Nephron (organoid): ENCODE data around the gene PSMB7.
A peak's percentile ranks its signal among the peaks of the same experiment; 100 is the strongest.

Source experiments
- H3K27ac Mint-ChIP-seq, 3 experiments: 2 replicates each; pipeline ENCODE4 v1.8.0; 2020; ENCODE audit warnings: mixed read lengths in 3 of 3, mild to moderate bottlenecking in 2 of 3, moderate library complexity in 1 of 3
- H3K27me3 Mint-ChIP-seq: 2 replicates; pipeline ENCODE4 v1.8.0; 2021; ENCODE audit warnings: low read depth, mild to moderate bottlenecking, moderate library complexity, mixed read lengths
- H3K36me3 Mint-ChIP-seq: 2 replicates; pipeline ENCODE4 v1.8.0; 2020; ENCODE audit warnings: low read depth, mixed read lengths
- H3K4me1 Mint-ChIP-seq: 2 replicates; pipeline ENCODE4 v1.8.0; 2020; ENCODE audit warnings: mixed read lengths
- H3K4me3 Mint-ChIP-seq, 3 experiments: 2 replicates each; pipeline ENCODE4 v1.8.0; 2020; ENCODE audit warnings: mild to moderate bottlenecking in 3 of 3, mixed read lengths in 3 of 3, moderate library complexity in 2 of 3
- H3K9me3 Mint-ChIP-seq: 2 replicates; pipeline ENCODE4 v1.8.0; 2020; ENCODE audit warnings: mixed read lengths
- CTCF ChIP-seq, 3 experiments: fragments of 200-600 bp; sonication (generic); IDR thresholded peaks; one replicate each; pipeline ENCODE4 v1.5.0; 2021; ENCODE audit warnings: antibody characterized with exemption in 3 of 3; ENCODE audit not compliant: unreplicated experiment in 3 of 3

Gene PSMB7

DNA sequence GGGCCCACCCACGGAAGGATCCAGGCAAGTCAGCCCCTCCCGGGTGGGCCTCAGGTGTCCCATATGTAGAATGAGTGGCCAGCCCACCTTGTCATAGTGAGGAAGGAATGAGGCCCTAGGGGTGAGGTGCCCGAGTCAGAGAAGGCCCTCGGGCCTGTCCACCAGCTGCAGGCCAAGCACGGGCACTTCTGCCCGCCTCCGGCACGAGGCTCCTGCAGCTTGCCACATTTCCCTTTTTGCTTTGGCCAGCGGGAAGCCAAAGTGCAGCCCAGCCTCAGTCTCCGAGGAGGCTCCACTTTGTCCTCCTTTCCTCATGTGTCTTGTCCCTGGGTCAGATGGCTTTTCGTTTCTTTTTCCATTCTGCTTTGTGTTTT lies 72.9 kb downstream of the PSMB7 start:
- Mint-ChIP-seq H3K4me1 (peaks cover 17% of the 10 kb centered on the region), H3K27me3 (no peaks in the 10 kb centered on the region), H3K27ac (peak overlapping the region; percentile 57 to 86 (median 67)), H3K4me3 (no peak overlapping the region), H3K36me3 (peaks cover 20% of the 10 kb centered on the region), H3K9me3 (peaks cover 5% of the 10 kb centered on the region)
- TF ChIP-seq CTCF (IDR thresholded peaks at IDR 0.05; ENCODE audit: unreplicated experiment in 3 of 3), result no peak

DNA sequence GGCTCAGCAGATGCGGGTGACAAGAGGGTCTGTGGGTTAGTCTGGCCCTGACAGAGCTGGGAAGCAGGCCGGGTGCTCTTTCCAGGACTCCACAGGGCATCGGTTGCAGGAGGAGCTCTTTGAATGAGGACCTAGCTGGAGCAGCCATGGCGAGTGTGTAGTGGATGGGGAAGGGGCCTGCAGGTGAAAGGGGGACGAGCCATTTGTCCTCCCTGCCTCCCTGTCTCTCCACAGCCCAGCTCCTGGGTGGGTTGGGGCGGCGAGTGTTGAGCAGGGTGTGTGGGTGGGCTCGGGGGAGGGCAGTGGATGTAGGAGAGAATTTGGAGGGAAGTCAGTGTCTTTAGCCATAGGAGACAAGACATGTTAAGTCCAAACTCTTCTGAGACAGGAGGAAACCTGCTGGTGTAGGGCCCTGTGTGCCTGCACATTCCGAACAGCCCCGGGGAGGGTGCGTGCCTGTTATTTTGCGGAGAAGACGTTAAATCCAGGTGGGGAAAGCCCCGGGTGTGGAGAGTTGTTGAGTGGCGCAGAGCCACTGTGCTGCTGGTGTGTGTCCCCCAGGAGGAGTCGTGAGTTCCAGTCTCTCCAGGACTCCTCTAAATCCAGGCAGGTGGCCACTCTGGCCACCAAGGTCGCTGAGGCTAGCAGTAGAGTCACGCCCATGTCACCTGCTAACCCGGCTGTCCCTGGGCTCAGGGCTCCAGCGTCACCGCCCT lies 73.6 kb downstream of the PSMB7 start:
- H3K9me3 Mint-ChIP-seq, result peaks cover 5% of the 10 kb centered on the region
- H3K27me3 Mint-ChIP-seq, result no peaks in the 10 kb centered on the region
- peaks cover 17% of the 10 kb centered on the region for H3K4me1 Mint-ChIP-seq
- H3K27ac Mint-ChIP-seq, result no peak overlapping the region
- no peak for TF ChIP-seq CTCF (IDR thresholded peaks at IDR 0.05; ENCODE audit: unreplicated experiment in 3 of 3)
- no peak overlapping the region for H3K4me3 Mint-ChIP-seq
- H3K36me3 Mint-ChIP-seq, result peaks cover 24% of the 10 kb centered on the region

DNA sequence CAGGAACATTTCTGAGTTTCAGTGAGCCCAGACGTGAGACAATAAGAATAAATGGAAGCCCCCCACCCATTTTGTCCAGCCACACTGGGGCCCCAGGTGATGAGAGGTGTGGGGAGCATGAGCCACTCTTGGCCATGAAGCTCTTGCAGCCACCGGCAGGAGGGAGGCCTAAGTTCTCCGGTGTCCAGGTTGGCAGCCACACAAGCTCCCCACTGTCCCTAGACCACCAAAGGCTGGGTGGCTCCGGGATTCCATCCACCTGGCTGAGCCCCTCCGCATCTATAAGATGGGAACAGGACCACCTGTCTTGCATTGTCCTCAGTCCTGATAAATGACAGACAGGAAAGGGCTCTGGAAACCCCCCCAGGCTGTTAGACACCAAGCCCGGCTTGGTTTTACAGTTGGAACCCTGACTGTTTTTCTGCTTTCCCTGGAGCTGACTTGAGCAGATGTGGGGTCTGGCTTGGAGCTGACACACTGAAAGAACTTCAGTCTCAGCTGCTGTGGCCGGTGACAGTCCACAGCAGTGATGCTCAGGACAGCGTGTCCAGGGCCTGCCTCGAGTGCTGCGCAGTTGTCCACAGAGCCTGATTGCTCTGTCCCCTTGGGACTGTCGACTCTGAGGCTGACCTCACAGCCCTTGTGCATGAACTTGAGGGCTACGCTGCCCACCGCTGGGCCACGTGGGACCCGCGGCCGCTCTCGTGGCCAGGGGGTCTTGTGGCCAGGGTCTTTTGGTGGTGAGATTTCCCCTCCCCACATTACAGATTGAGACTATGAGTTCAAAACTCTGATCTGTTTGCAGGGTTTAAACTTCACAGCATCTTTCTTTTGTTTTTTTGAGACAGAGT lies 74.8 kb downstream of the PSMB7 start:
- Mint-ChIP-seq H3K27ac (no peak overlapping the region), H3K4me3 (no peak overlapping the region), H3K27me3 (no peaks in the 10 kb centered on the region), H3K9me3 (peaks cover 5% of the 10 kb centered on the region), H3K36me3 (peaks cover 34% of the 10 kb centered on the region), H3K4me1 (peaks cover 17% of the 10 kb centered on the region)
- no peak for TF ChIP-seq CTCF (IDR thresholded peaks at IDR 0.05; ENCODE audit: unreplicated experiment in 3 of 3)

DNA sequence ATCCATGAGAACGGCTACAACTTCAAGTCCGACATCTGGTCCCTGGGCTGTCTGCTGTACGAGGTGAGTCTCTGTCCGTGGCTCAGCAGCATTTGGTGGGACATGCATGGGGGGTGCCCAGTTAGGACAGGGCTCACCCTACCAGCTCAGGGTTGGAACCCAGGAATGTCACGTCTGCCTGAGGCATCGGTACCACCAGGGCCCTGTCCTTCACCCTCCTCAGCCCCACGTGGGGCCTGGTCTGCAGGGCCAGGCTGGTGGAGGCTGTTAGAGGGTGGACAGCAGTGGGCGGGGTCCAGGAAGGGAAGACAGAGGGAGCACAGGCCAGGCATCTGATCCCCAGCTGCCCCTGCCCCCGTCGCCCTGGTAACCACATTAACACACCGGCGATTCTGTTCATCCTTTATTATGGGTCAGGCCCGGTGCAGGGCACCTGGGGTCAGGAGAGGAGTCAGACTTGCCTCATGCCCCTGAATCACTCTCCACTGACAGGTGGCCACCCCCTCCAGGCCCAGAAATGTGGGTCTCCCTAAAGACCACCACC lies 75.6 kb downstream of the PSMB7 start:
- H3K36me3 Mint-ChIP-seq, result peaks cover 37% of the 10 kb centered on the region
- no peak overlapping the region for H3K4me3 Mint-ChIP-seq
- no peak for TF ChIP-seq CTCF (IDR thresholded peaks at IDR 0.05; ENCODE audit: unreplicated experiment in 3 of 3)

DNA sequence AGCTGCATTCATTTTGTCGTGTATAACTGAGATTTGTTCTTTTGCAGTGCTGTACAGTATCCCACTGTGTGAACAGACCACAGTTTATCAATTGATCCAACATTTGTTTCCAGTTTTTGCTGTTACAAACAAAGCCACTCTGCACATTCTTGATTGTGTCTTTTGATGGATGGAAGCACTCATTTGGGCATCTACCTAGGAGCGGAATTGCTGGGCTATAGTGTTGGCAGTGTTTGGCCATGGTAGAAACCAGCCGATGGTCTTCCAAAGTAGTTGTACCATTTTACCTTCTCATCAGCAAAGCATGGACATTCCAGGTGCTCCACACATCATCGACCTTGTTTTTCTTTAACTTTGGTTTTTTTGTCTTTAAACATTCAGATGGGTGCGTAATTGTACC lies 77.7 kb downstream of the PSMB7 start:
- H3K4me3 Mint-ChIP-seq, result no peak overlapping the region
- peaks cover 4% of the 10 kb centered on the region for H3K27me3 Mint-ChIP-seq
- H3K4me1 Mint-ChIP-seq, result peaks cover 9% of the 10 kb centered on the region
- TF ChIP-seq CTCF (IDR thresholded peaks at IDR 0.05; ENCODE audit: unreplicated experiment in 3 of 3), result no peak
- H3K9me3 Mint-ChIP-seq, result peaks cover 5% of the 10 kb centered on the region
- peaks cover 37% of the 10 kb centered on the region for H3K36me3 Mint-ChIP-seq
- H3K27ac Mint-ChIP-seq, result no peak overlapping the region

More for the DNA sequence above, 75.6 kb downstream of the PSMB7 start:
- Mint-ChIP-seq H3K9me3 (peaks cover 5% of the 10 kb centered on the region), H3K4me1 (peaks cover 17% of the 10 kb centered on the region), H3K27me3 (no peaks in the 10 kb centered on the region), H3K27ac (no peak overlapping the region)
